Subcutaneous abdominal adipose tissue (tissue), 5 donors: ENCODE measurements around the gene ZNF423.
A peak's percentile ranks its signal among the peaks of the same experiment; 100 is the strongest.

ENCODE experiments used
- H3K27ac ChIP-seq: one replicate; pipeline ENCODE4 v1.7.0; 2013; ENCODE audit warnings: low read depth, mild to moderate bottlenecking, inconsistent platforms, low read length, moderate library complexity
- H3K27me3 ChIP-seq, 5 donors: one replicate each; pipeline ENCODE4 v1.7.0; 2013; ENCODE audit warnings: low read length in 5 of 5, inconsistent platforms in 1 of 5; ENCODE audit not compliant: control insufficient read depth in 5 of 5, insufficient read depth in 4 of 5
- H3K36me3 ChIP-seq, 5 donors: one replicate each; pipeline ENCODE4 v1.7.0; 2013; ENCODE audit warnings: low read length in 5 of 5; ENCODE audit not compliant: control insufficient read depth in 5 of 5, insufficient read depth in 5 of 5
- H3K4me1 ChIP-seq, 5 donors: one replicate each; pipeline ENCODE4 v1.7.0; 2013; ENCODE audit warnings: low read length in 5 of 5, mild to moderate bottlenecking in 3 of 5, moderate library complexity in 1 of 5; ENCODE audit not compliant: control insufficient read depth in 5 of 5, insufficient read depth in 5 of 5
- H3K4me3 ChIP-seq, 5 donors: one replicate each; pipeline ENCODE4 v1.7.0; 2013; ENCODE audit warnings: low read length in 5 of 5, low read depth in 1 of 5
- H3K9ac ChIP-seq, 5 donors: one replicate each; pipeline ENCODE4 v1.7.0; 2013; ENCODE audit warnings: low read length in 5 of 5, mild to moderate bottlenecking in 4 of 5, moderate library complexity in 3 of 5
- H3K9me3 ChIP-seq, 5 donors: one replicate each; pipeline ENCODE4 v1.7.0; 2013; ENCODE audit warnings: low read length in 5 of 5; ENCODE audit not compliant: control insufficient read depth in 5 of 5
- donor health status: healthy.
- donor health status: healthy.
- donor health status: healthy.
- donor health status: healthy.
- donor health status: healthy.

Gene ZNF423

DNA sequence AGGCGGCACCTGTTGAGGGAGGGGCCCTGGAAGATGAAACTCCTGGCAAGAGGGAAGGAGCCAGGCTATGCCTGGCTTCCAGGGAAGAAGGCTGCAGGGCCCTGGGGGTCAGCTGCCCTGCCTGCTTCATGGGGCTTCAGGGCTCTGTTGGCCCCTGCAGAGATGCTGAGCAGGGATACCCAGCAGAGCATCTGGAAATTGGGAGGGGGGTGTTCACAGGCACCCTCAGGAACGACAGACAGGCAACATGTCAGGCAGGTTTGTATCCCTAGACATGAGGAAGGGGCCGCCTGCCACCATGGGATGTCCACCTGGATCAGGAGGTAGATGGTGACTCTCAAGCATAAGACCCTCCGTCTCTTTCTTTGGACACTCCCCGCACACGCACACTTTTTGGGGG is 13.8 kb upstream of the ZNF423 start:
- Histone ChIP-seq H3K9ac (no peak overlapping the region), H3K36me3 (no peaks in the 10 kb centered on the region), H3K9me3 (no peaks in the 10 kb centered on the region), H3K27ac (no peak overlapping the region), H3K4me1 (peaks cover 0 to 19% (median 13%) of the 10 kb centered on the region in 5 donors), H3K27me3 (no peaks in the 10 kb centered on the region), H3K4me3 (no peak overlapping the region)

DNA sequence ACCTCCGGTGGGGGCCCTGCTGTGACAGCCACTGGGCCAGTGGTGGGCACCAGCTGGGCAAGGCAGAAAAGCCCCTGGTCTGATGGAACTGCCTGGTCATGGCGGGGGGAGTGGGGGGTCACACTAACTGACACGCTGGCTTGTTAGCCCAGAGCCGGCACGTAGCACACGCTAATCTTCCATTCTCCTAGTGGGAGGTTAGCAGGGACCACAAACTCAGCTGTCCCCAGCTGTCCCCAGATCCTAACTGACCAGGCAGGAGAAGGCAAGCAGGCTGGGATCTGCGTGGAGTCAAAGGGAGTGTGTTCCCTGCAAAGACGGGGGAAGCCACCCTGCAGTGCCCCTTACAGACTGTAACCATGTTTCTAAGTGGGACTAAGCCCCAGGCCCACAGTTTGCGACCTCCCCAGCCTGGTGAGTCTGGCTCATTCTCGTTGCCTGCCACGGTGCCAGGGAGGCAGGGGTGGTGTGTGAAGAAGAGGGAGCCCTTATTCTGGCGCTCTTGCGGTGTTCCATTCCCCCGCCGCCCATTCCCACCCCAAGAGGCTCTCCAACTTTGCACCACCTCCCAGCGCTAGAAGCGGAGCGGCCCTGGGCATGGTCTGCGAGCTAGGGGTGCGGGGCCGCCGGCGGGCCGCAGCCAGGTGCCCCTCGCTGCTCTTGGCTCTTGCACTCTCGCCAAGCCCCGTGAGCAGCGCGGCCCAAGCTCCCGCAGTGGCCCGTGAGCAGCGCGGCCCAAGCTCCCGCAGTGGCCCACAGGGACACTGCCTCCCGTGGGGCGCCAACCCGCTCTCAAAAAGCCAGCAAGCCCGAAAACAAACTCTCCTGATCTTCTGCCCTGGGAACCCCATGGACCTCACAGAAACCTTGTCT is 12.1 kb upstream of the ZNF423 start:
- Histone ChIP-seq H3K9ac (peak overlapping the region in 1 of 5 donors; percentile 23), H3K9me3 (no peaks in the 10 kb centered on the region), H3K4me3 (no peak overlapping the region), H3K27me3 (no peaks in the 10 kb centered on the region), H3K27ac (no peak overlapping the region), H3K36me3 (no peaks in the 10 kb centered on the region), H3K4me1 (peaks cover 0 to 19% (median 13%) of the 10 kb centered on the region in 5 donors)

GRCh38 chr16:49867234-49867633 is 11.3 kb upstream of the ZNF423 start:
- Histone ChIP-seq H3K4me1 (peaks cover 0 to 19% (median 13%) of the 10 kb centered on the region in 5 donors), H3K27me3 (no peaks in the 10 kb centered on the region), H3K27ac (no peak overlapping the region), H3K9me3 (no peaks in the 10 kb centered on the region), H3K36me3 (no peaks in the 10 kb centered on the region), H3K9ac (no peak overlapping the region), H3K4me3 (no peak overlapping the region)

GRCh38 chr16:49866595-49867071 is 10.7 kb upstream of the ZNF423 start:
- Histone ChIP-seq H3K36me3 (no peaks in the 10 kb centered on the region), H3K9ac (peak overlapping the region in 1 of 5 donors; percentile 44), H3K27ac (no peak overlapping the region), H3K27me3 (no peaks in the 10 kb centered on the region), H3K9me3 (no peaks in the 10 kb centered on the region), H3K4me1 (peaks cover 0 to 19% (median 13%) of the 10 kb centered on the region in 5 donors), H3K4me3 (no peak overlapping the region)

- Histone ChIP-seq H3K9ac (no peak overlapping the region), H3K9me3 (no peaks in the 10 kb centered on the region), H3K4me1 (peaks cover 2 to 36% (median 31%) of the 10 kb centered on the region in 5 donors), H3K4me3 (no peak overlapping the region), H3K36me3 (no peaks in the 10 kb centered on the region), H3K27me3 (no peaks in the 10 kb centered on the region), H3K27ac (no peak overlapping the region)
Measured at GRCh38 chr16:49862694-49863093, 6.8 kb upstream of the ZNF423 start.

GRCh38 chr16:49861299-49861698 is 5.4 kb upstream of the ZNF423 start:
- Histone ChIP-seq H3K36me3 (no peaks in the 10 kb centered on the region), H3K4me3 (no peak overlapping the region), H3K27me3 (no peaks in the 10 kb centered on the region), H3K4me1 (peaks cover 2 to 32% (median 27%) of the 10 kb centered on the region in 5 donors), H3K27ac (no peak overlapping the region), H3K9ac (no peak overlapping the region), H3K9me3 (no peaks in the 10 kb centered on the region)

DNA sequence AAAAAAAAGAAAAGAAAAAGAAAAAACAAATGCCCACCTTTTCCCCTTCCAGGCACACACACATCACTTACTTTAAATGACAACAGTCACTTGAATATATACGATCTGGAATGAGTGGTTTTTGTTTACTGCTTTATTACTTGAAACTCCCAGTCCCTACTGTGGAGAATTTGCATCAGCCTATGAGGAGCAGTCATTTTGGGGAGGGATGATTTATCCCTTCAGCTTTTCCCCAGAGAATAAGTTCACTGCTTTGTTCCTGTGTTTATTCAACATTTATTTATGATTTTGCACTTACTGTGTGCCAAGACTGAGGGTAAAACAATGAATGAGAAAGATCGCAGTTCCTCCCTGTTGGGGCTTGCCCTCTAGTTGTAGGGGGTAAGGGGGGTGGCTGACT is 4.7 kb upstream of the ZNF423 start:
- peaks cover 2 to 27% (median 22%) of the 10 kb centered on the region in 5 donors for H3K4me1 ChIP-seq
- no peaks in the 10 kb centered on the region for H3K9me3 ChIP-seq
- H3K27ac ChIP-seq = no peak overlapping the region
- H3K27me3 ChIP-seq = no peaks in the 10 kb centered on the region
- H3K4me3 ChIP-seq = no peak overlapping the region
- H3K9ac ChIP-seq = no peak overlapping the region
- H3K36me3 ChIP-seq = no peaks in the 10 kb centered on the region

- H3K9me3 ChIP-seq = no peaks in the 10 kb centered on the region
- peak overlapping the region; percentile 48 to 76 (median 66) for H3K4me3 ChIP-seq
- no peaks in the 10 kb centered on the region for H3K27me3 ChIP-seq
- H3K9ac ChIP-seq = peak overlapping the region in 4 of 5 donors; percentile 51 to 69 (median 56)
- peak overlapping the region; percentile 67 for H3K27ac ChIP-seq
- no peaks in the 10 kb centered on the region for H3K36me3 ChIP-seq
- H3K4me1 ChIP-seq = peaks cover 2 to 33% (median 26%) of the 10 kb centered on the region in 5 donors
Measured at GRCh38 chr16:49859125-49859811, 3.4 kb upstream of the ZNF423 start.

DNA sequence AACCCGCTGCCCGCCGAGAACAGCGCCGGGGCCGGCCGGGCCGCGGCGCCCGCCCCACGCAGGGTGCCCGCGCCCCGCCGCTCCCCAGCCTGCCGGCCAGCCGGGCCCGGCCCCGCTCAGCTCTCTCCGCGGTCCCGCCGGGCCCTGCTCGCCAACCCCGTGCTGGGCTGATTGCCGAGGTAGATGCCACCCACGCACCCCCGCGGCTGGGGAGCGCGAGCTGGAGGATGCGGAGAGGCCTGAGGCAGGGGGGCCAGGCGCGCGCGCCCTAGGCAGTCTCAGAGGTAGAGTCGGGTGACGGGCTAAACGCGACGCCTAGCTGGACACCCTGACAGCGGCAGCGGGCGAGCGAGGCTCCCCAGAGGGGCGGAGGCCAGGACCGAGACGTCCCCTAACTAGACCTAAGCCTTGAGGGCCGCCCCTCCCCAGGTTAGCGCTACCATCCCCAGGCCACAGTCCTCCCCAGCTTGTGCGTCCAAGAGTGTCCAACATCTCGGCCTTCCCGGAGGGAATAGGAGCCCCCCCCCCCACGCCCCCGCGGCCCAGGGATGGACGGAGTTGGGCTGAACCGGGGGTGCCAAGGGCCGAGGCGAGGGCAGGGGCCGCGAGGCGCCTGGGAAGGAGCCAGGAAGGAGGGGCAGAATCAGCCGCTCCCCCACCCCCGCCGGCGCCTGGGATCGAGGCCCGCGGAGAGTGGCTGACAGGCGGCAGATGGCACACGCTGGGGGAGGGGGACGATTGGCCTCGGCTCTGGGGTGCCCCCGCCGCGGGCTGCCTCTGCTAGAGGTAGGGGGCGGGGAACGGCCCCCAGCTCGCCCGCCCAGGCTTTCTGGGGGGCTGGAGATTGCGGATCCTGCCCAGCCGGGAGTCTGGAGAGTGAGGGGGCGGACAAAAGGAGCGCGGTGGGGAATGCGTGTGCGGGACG is 2.5 kb upstream of the ZNF423 start:
- peak overlapping the region in 4 of 5 donors; percentile 51 to 69 (median 56) for H3K9ac ChIP-seq
- no peaks in the 10 kb centered on the region for H3K27me3 ChIP-seq
- peaks cover 2 to 41% (median 34%) of the 10 kb centered on the region in 5 donors for H3K4me1 ChIP-seq
- H3K27ac ChIP-seq = peak overlapping the region; percentile 67
- H3K4me3 ChIP-seq = peak overlapping the region; percentile 44 to 76 (median 70)
- H3K36me3 ChIP-seq = no peaks in the 10 kb centered on the region
- H3K9me3 ChIP-seq = no peaks in the 10 kb centered on the region
